ENCODE results near the gene TANK.
"Not testable (repeated sequence)": the region's sequence is repeated elsewhere in the genome, so short reads cannot be mapped to it uniquely, and the experiment has no call there.

Gene TANK, protein sequence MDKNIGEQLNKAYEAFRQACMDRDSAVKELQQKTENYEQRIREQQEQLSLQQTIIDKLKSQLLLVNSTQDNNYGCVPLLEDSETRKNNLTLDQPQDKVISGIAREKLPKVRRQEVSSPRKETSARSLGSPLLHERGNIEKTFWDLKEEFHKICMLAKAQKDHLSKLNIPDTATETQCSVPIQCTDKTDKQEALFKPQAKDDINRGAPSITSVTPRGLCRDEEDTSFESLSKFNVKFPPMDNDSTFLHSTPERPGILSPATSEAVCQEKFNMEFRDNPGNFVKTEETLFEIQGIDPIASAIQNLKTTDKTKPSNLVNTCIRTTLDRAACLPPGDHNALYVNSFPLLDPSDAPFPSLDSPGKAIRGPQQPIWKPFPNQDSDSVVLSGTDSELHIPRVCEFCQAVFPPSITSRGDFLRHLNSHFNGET

DNA sequence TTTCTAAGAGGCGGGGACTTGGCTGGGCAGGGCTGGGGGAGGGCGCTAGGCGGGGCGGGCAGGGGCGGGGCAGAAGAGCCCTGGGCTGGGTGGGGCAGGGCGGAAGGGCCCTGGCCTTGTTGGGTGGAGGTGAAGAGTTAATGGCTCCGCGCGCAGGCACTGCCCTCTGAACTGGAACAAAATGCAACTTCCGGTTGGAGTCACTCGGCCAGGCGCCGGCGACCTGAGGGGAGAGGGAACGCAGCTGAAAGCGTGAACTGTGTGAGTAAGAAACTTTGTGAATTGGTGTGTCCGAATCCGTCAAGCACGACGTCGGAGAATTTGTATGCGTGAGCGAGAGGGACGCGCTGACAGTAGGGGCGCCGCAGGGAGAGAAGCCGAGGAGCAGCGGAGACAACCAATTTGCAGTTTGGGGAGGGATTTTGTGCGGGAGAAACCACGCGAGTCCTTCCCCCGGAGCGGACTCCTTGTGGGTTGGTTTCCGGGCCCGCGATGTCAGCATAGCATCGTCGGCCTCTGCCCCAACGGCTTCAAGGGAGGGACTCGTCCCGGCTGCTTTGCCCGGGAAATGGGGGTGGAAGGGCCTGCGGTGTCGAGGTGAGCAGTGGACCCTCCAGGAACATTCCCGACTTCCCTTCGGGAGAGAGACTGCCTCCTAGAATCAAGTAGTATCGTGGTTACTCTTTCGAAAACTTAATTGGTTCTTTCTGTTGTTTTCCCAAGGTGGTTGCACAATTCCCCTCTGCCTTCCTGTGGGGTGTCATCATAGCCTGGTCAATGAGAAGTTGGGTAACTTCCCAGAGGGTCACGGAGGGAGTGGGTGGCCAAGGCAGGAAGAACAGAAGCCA is at the start of gene TANK:
Gene TANK, plus strand, starts transcription at position 203 of the 848 bp plus-strand sequence. CDS start 19,235 bp downstream, outside the sequence.
- peak; percentile 81 for DNase-seq (ENCODE audit: low spot score)

- no peak for DNase-seq (ENCODE audit: low spot score)
Observed at GRCh38 chr2:161111531-161111930, 48.7 kb upstream of the TANK start.

GRCh38 chr2:161112908-161113307 is 47.3 kb upstream of the TANK start:
- no peak for DNase-seq (ENCODE audit: low spot score)

DNA sequence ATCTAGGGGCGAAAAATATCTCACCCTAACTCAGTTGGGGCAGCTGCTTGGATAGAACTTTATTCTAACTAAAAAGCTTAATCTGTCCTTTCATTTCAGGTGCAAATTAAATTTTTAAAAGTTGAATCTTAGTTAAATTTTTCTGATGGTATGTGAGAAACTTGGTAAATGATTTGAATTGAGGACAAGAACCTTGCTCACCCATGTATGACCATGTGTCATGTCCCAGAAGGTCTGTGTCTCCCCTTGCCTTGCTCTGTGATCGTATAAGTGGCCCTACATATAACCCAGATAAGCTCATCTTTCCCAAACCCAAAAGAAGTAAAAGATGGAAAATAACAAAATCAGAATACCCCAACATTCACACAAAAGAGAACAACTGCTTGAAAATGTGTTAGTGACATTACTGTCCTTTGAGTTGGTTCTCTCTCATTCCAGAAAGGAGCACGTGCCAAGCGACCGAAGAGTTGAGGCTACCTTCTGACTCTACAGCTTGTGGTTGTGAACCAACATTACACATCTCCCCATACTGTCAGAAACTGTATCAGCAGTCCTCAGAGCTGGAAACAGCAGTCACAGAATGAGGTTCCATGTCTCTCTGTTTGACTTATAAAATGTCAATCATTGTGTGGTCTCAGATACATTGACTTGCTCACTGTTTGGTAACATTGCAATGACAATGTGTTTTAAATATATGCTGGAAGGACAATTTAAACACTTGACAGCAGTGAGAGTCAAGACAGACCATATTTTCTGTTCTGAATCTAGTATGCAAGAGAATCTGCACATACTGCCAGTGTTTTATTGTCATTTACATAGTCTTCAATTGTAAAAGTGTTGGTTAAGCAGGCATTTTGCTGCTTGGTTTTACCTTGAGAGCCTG is 46.3 kb upstream of the TANK start:
- no peak for DNase-seq (ENCODE audit: low spot score)

DNA sequence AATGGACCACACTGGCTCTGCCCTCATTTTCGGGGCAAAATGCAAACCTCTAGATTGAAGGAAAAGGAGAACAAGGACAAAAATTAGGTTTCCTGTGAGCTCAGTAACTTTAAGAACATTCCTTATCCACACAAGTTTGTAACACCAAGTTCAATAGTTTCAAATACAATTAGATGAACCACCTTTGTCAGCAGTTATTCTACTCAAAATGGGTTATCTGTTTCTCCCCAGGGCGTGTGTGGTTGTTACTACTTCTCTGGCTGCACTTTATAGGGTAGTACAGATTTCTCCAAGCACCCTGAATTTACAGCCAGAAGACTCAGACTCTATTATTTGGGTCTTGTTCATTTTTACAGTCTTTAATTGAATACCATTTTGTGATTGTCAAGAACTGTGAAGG is 45.0 kb upstream of the TANK start:
- DNase-seq (ENCODE audit: low spot score), result no peak

GRCh38 chr2:161115605-161116380 is 44.4 kb upstream of the TANK start:
- DNase-seq (ENCODE audit: low spot score), result no peak

DNA sequence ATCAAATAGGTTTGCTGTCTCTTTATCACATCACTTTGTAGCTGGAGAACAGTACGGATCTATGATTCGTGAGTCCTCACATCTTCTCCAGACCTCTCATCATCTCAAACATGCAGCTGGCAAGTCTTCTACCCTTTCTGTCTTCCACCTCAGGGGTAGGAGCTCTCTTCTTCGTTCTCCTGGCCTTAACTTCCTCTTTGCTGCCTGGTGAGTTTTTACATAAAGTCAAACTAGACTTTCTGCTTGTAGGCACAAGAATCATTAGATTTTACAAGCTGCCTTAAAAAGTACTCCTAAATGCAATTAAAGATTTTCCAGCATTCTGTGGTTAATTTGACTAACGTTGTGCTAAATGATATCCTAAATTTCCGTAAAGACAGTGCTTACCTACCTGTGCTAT is 43.7 kb upstream of the TANK start:
- no peak for DNase-seq (ENCODE audit: low spot score)

- no peak for DNase-seq (ENCODE audit: low spot score)
Observed at GRCh38 chr2:161117506-161117905, 42.7 kb upstream of the TANK start.

DNA sequence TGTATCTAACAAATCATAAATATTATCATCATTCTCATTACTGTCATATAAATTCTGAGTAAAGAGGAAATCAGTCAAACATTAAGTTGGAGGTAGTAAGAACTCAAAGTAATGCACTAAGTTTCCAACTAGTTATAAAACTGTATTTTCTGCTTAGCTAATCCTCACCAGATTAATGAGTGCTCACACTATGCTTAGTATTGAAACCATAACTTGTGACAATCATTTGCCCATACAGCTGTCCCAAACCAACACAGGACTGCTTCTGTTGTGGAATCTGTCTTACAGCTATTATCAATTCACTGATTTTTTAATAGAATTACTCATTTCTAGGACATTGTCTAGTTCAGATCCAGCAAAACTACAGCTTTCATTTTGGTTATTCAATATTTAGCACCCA is 41.5 kb upstream of the TANK start:
- no peak for DNase-seq (ENCODE audit: low spot score)

GRCh38 chr2:161119483-161119882 is 40.7 kb upstream of the TANK start:
- DNase-seq (ENCODE audit: low spot score), result no peak

- DNase-seq (ENCODE audit: low spot score), result no peak
Observed at GRCh38 chr2:161120775-161121174, 39.5 kb upstream of the TANK start.

GRCh38 chr2:161121622-161122021 is 38.6 kb upstream of the TANK start:
- DNase-seq (ENCODE audit: low spot score), result no peak

- peak; percentile 30 for DNase-seq (ENCODE audit: low spot score)
Observed at GRCh38 chr2:161122772-161123530, 37.3 kb upstream of the TANK start.

- no peak for DNase-seq (ENCODE audit: low spot score)
Observed at GRCh38 chr2:161123531-161124030, 36.6 kb upstream of the TANK start.

DNA sequence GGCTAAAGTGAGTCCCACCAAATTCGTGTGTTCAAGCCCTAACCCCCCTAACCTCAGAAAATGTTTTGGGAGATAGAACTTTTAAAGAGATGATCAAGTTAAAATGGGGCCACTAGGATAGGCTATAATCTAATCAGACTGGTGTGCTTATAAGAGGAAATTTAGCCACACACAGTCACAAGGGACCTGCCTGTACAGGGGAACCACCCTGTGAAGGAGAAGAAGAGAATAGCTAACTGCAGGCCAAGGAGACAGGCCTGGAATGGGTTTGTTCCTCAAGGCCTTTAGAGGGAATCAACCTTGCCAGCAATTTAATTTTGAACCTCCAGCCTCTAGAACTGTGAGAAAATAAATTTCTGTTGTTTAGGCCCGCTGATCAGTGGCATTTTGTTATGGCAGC is 36.0 kb upstream of the TANK start:
- DNase-seq (ENCODE audit: low spot score), result no peak

DNA sequence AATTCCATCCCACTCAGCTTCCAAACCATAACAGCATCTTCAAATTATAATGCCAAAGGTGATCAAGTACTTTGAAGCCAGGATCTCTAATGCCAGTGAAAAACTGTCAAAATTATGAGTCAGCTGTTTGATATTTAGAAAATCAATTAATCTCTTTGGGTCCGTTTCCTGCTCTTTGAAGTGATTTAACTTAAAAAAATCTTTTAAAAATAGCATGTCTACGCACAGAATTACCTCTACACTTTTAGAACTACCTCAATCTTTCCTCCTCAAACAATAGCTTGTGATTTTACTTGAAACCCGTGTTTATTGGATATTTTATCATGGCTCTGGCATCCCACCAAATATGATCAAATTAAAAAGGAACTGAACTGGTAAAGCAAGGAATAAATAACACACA is 31.3 kb upstream of the TANK start:
- no peak for DNase-seq (ENCODE audit: low spot score)

- DNase-seq (ENCODE audit: low spot score), result no peak
Observed at GRCh38 chr2:161130354-161130753, 29.9 kb upstream of the TANK start.

GRCh38 chr2:161131074-161131680 is 29.1 kb upstream of the TANK start:
- DNase-seq (ENCODE audit: low spot score), result no peak

- no peak for DNase-seq (ENCODE audit: low spot score)
Observed at GRCh38 chr2:161131804-161132203, 28.4 kb upstream of the TANK start.

DNA sequence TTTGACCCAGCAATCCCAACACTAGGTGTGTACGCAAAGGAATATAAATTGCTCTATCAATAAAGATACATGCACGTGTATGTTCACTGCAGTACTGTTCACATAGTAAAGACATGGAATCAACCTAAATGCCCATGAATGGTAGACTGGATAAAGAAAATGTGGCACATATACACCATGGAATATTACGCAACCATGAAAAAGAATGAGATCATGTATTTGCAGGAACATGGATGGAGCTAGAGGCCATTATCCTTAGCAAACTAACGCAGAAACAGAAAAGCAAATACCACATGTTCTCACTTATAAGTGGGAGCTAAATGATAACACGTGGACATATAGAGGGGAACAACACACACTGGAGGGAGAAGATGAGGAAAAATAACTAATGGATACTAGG is 27.8 kb upstream of the TANK start:
- not testable (repeated sequence) for DNase-seq (ENCODE audit: low spot score)
